BE2C (cell line): ENCODE data around the gene DAPK2.

Experiments
- DNase-seq: peaks from one replicate; pipeline ENCODE4 v3.0.0-alpha.2; 2020
- H3K27me3 ChIP-seq: fragments of 250-450 bp; sonication (Bioruptor Pico); 2 replicates; pipeline ENCODE4 v1.5.1; 2020; ENCODE audit warnings: mild to moderate bottlenecking
- H3K36me3 ChIP-seq: fragments of 250-450 bp; sonication (Bioruptor Pico); 2 replicates; pipeline ENCODE4 v1.5.1; 2020; ENCODE audit warnings: mild to moderate bottlenecking
- H3K4me1 ChIP-seq: fragments of 250-450 bp; sonication (Bioruptor Pico); 2 replicates; pipeline ENCODE4 v1.5.1; 2020
- H3K4me3 ChIP-seq: 2 replicates; pipeline ENCODE4 v1.5.1; 2011; ENCODE audit warnings: low read depth, low read length
- H3K9me3 ChIP-seq: fragments of 250-450 bp; sonication (Bioruptor Pico); 2 replicates; pipeline ENCODE4 v1.5.1; 2020
- TF ChIP-seq, protein P1 (sequence below): IDR thresholded peaks from 2 replicates; pipeline ENCODE4 v1.5.1; 2012; ENCODE audit warnings: mild to moderate bottlenecking, low read depth, low read length

DAPK2 gene

DNA sequence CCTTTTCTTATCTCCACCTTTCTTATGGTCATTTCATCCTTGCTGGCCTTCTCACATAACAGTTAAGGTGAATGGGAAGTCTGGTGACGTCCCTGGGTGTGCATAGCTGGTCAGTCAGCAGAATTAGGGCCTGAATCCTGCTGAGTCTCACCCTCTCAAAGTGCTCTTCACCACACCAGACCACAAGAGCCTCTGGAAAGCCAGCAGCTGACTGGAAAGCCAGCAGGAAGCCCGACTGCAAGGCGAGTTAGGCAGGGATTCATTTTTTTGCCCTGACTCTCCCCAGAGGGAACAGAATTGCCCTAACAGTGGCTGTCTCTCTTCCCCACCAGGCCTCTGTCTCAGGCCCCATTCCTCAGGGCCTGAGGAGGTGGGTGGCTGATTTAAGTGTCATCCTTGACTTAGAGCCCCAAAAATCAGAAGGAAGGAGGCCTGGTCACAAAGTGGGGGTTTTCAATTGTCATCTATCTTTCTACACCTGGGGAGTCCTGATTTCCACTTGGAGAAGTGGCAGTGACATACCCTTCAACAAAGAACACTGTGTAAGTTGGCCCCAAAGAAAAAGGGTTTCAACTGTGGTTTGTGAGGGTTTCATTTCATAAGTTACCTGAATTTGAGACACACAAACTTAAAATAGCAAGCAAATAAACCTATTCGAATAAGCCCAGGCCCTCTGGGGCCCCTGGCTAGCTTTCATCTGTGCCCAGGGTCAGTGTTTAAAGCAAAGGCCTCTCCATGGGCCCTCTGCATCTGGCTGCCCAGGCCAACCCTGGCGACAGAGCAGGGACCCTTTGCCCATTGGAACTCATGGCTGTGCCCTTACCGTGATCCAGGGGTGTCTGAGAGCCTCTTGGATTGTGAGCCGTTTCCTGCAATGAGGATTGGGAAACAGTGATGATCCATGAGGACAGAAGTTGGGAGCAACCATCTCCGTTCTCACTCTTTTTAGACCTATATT lies 122.0 kb downstream of the DAPK2 start:
- H3K27me3 ChIP-seq, result no peaks in the 10 kb centered on the region
- no peak overlapping the region for H3K4me3 ChIP-seq
- H3K4me1 ChIP-seq, result no peaks in the 10 kb centered on the region
- H3K36me3 ChIP-seq, result no peaks in the 10 kb centered on the region
- TF ChIP-seq, protein P1, sequence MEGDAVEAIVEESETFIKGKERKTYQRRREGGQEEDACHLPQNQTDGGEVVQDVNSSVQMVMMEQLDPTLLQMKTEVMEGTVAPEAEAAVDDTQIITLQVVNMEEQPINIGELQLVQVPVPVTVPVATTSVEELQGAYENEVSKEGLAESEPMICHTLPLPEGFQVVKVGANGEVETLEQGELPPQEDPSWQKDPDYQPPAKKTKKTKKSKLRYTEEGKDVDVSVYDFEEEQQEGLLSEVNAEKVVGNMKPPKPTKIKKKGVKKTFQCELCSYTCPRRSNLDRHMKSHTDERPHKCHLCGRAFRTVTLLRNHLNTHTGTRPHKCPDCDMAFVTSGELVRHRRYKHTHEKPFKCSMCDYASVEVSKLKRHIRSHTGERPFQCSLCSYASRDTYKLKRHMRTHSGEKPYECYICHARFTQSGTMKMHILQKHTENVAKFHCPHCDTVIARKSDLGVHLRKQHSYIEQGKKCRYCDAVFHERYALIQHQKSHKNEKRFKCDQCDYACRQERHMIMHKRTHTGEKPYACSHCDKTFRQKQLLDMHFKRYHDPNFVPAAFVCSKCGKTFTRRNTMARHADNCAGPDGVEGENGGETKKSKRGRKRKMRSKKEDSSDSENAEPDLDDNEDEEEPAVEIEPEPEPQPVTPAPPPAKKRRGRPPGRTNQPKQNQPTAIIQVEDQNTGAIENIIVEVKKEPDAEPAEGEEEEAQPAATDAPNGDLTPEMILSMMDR, result no peak
- H3K9me3 ChIP-seq, result no peaks in the 10 kb centered on the region
- DNase-seq, result no peak

DNA sequence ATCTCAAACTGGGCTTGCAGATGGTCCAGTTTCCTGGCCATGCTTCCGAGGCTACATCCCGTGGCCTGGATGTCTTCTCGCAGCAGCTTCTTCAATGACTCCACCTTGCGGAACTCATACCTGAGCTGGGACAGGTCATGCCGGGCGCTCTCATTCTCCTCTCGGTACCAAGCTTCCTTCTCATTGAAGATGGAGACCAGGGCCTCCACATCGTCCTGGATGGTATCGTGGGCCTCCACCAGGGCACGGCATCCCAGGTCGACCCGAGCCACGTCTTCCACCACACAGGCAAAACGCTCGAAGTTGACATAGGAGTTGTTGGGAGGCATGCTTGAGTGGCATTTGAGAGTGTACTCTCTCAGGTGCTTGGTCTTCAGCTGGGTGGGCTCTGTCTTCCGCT lies 123.4 kb downstream of the DAPK2 start:
- Histone ChIP-seq H3K4me3 (no peak overlapping the region), H3K27me3 (no peaks in the 10 kb centered on the region)
- TF ChIP-seq, protein P1, result no peak

DNA sequence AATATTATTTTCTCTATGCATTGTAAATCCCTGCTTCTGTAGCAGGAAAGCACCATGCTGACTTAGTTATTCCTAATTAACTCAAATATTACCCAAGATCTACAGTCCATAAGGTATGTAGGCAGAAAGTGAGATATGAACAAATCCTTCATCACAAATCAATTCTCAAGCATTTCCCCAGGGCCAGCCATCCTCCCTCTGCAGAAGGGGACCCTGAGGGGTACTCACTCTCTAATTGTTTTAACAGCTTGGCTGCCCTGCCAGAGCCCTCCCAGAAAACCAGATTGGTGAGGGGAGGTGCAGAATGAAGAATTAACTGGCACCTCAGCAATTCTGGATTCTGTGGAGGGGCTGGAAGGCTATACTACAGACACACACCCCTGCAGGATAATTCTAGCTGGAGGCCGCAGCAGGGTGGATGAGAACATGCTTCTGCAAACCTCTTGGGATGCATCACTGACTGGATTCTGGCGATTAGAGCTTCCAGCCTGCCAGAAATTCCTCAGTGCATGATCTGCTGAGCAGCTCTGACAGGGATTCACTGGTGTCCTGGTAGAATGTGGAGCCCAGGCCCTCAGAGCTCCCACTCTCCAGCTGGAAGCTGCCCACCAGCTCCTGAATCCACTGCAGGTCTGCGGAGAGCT lies 123.9 kb downstream of the DAPK2 start:
- Histone ChIP-seq H3K4me1 (no peaks in the 10 kb centered on the region), H3K36me3 (no peaks in the 10 kb centered on the region), H3K27me3 (no peaks in the 10 kb centered on the region), H3K4me3 (no peak overlapping the region), H3K9me3 (no peaks in the 10 kb centered on the region)
- TF ChIP-seq, protein P1, result no peak
- DNase-seq, result peak; percentile 48

More for the DNA sequence above, 123.4 kb downstream of the DAPK2 start:
- Histone ChIP-seq H3K9me3 (no peaks in the 10 kb centered on the region), H3K4me1 (no peaks in the 10 kb centered on the region), H3K36me3 (no peaks in the 10 kb centered on the region)
- DNase-seq, result no peak

DNA sequence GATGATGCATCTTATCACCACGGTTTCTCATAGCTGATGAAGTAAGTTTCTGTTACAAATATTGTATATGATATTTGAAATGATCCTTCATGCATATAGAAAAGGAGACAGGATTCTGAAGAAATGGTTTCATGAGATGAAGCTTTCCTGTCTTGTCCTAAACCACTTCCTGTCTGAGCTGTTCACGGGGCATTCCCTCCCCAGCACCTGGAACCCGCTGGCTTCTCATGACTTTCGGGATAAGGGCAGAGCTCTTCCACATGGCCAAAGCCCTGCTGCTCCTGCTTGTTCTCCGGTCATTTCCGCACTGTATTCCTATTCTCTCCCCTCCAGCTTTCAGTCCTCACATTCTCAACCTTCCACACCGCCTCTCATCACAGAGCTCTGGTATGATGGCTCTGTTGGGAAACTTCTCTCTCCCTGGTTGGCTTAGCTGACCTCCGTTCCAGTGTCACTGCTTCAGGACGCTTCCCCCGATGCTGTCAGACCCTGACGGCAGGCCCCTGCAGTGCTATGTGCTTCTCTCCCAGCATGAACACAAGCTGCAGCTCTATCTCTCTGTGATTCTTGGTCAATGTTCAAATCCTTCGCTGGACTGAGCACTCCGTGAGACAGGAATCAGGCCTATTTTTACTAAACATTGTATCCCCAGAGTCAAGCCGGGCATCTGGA lies 125.6 kb downstream of the DAPK2 start:
- no peaks in the 10 kb centered on the region for H3K27me3 ChIP-seq
- no peaks in the 10 kb centered on the region for H3K9me3 ChIP-seq
- no peaks in the 10 kb centered on the region for H3K36me3 ChIP-seq
- no peak overlapping the region for H3K4me3 ChIP-seq
- H3K4me1 ChIP-seq, result no peaks in the 10 kb centered on the region
- DNase-seq, result no peak
- TF ChIP-seq, protein P1, result no peak

DNA sequence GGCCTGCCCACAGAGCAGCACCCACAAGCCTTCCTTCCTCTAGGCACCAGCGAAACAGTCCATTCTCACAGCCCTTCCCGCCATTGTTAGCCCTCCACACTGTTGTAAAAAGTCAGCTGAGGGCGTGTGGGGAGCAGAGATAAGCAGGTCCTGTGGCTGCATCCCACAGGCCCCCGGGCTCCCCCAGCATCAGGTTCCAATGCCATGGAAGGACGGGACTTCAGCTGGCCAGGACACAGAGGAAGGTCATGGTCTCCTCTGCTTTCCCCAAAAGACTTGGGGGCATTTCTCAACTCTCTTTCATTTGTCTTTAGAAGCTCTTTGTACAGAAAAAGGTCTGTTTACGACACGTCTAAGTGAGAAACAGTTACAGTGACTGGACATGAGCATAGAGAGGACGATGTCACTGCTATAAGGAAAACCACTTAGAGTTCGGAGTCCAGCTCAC lies 127.4 kb downstream of the DAPK2 start:
- Histone ChIP-seq H3K27me3 (no peaks in the 10 kb centered on the region), H3K4me1 (no peaks in the 10 kb centered on the region), H3K4me3 (no peak overlapping the region), H3K36me3 (no peaks in the 10 kb centered on the region), H3K9me3 (no peaks in the 10 kb centered on the region)
- TF ChIP-seq, protein P1, result no peak
- no peak for DNase-seq
